Calu3 (cell line): ENCODE data around the gene SPDEF. TPM values are rescaled to one million over a fixed set of nuclear protein-coding genes. Genes with fewer than 3 reads are reported as not detected.

Experiments
- BruUV-seq: library from RNA; stranded (reverse); fragments of 400-500 nt; replicated peaks from 2 replicates; lab custom pipeline; 2021; lab: Mats Ljungman, UMichigan
- CTCF ChIA-PET: fragments of 300-600 bp; sonication (Branson Sonifier 250); formaldehyde crosslinking; loops from one replicate; lab custom pipeline; 2022; ENCODE audit warnings: antibody characterized with exemption; lab: Charles Lee
- DNase-seq: peaks from one replicate; pipeline ENCODE4 v3.0.0; 2022
- H3K27ac Mint-ChIP-seq: one replicate; pipeline ENCODE4 v1.8.0; 2022; ENCODE audit warnings: mixed read lengths; ENCODE audit not compliant: unreplicated experiment
- H3K27me3 Mint-ChIP-seq: one replicate; pipeline ENCODE4 v1.8.0; 2022; ENCODE audit warnings: mixed read lengths; ENCODE audit not compliant: unreplicated experiment
- H3K36me3 Mint-ChIP-seq: one replicate; pipeline ENCODE4 v1.8.0; 2022; ENCODE audit warnings: mild to moderate bottlenecking, moderate library complexity, mixed read lengths; ENCODE audit not compliant: insufficient read depth, unreplicated experiment
- H3K4me1 Mint-ChIP-seq: one replicate; pipeline ENCODE4 v1.8.0; 2022; ENCODE audit warnings: mild to moderate bottlenecking, low read depth, mixed read lengths; ENCODE audit not compliant: unreplicated experiment
- H3K4me3 Mint-ChIP-seq: one replicate; pipeline ENCODE4 v1.8.0; 2022; ENCODE audit warnings: mild to moderate bottlenecking, low read depth, moderate library complexity, mixed read lengths; ENCODE audit not compliant: unreplicated experiment
- H3K9me3 Mint-ChIP-seq: one replicate; pipeline ENCODE4 v1.8.0; 2022; ENCODE audit warnings: low read depth, mixed read lengths; ENCODE audit not compliant: unreplicated experiment
- CTCF ChIP-seq: fragments of 200-600 bp; IDR thresholded peaks from one replicate; pipeline ENCODE4 v1.8.0; 2022; ENCODE audit warnings: antibody characterized with exemption; ENCODE audit not compliant: unreplicated experiment
- intact Hi-C: fragments of 100-400 bp; cut with micrococcal nuclease; formaldehyde crosslinking; loops from one replicate; pipeline ENCODE4 v1.10.0; 2022; ENCODE audit not compliant: unreplicated experiment
- total RNA-seq: library from RNA; stranded (reverse); gene quantifications from 2 replicates; pipeline ENCODE4 v1.2.3, GENCODE V29; 2022

Gene SPDEF
- total RNA-seq, 1 experiment from 2014 or later, result 7.9 TPM

GRCh38 chr6:34601706-34602105 lies 45.6 kb upstream of the SPDEF start:
- no peak for TF ChIP-seq CTCF
- Mint-ChIP-seq H3K36me3 (peaks cover 23% of the 10 kb centered on the region), H3K4me1 (peaks cover 28% of the 10 kb centered on the region), H3K4me3 (no peak overlapping the region), H3K27me3 (no peaks in the 10 kb centered on the region), H3K9me3 (no peaks in the 10 kb centered on the region), H3K27ac (no peak overlapping the region)
- no TSS peak for BruUV-seq
- intact Hi-C loops, result no loop called here
- no peak for DNase-seq
- CTCF ChIA-PET, result interaction anchor here (0.6 to 2.2 kb wide), 4 partner anchors 8 to 616 kb away, joined by 4 to 9 read pairs (median 4); no protein-coding TSS in a partner anchor

- BruUV-seq, result no TSS peak
- intact Hi-C loops, result no loop called here
- Mint-ChIP-seq H3K4me3 (no peak overlapping the region), H3K36me3 (peaks cover 14% of the 10 kb centered on the region), H3K9me3 (no peaks in the 10 kb centered on the region), H3K27ac (no peak overlapping the region), H3K4me1 (peaks cover 32% of the 10 kb centered on the region), H3K27me3 (no peaks in the 10 kb centered on the region)
- CTCF ChIA-PET, result interaction anchor here (1.1 to 2.2 kb wide), 2 partner anchors 9 to 14 kb away, joined by 3 to 9 read pairs; no protein-coding TSS in a partner anchor
- no peak for TF ChIP-seq CTCF
- DNase-seq, result no peak
Measured at GRCh38 chr6:34600796-34601195, 44.7 kb upstream of the SPDEF start.

- Mint-ChIP-seq H3K9me3 (no peaks in the 10 kb centered on the region), H3K27ac (no peak overlapping the region), H3K4me3 (no peak overlapping the region), H3K27me3 (no peaks in the 10 kb centered on the region), H3K4me1 (peaks cover 35% of the 10 kb centered on the region), H3K36me3 (peaks cover 9% of the 10 kb centered on the region)
- intact Hi-C loops, result no loop called here
- DNase-seq, result no peak
- TF ChIP-seq CTCF, result no peak
- no TSS peak for BruUV-seq
- CTCF ChIA-PET, result interaction anchor here (1.1 kb wide), 2 partner anchors 13 to 20 kb away, joined by 3 read pairs; no protein-coding TSS in a partner anchor
Measured at GRCh38 chr6:34600101-34600500, 44.0 kb upstream of the SPDEF start.

- H3K4me3 Mint-ChIP-seq, result no peak overlapping the region
- no peak overlapping the region for H3K27ac Mint-ChIP-seq
- intact Hi-C loops, result no loop called here
- H3K4me1 Mint-ChIP-seq, result peaks cover 40% of the 10 kb centered on the region
- no peaks in the 10 kb centered on the region for H3K9me3 Mint-ChIP-seq
- no TSS peak for BruUV-seq
- CTCF ChIA-PET, result interaction anchor here (0.6 kb wide), 1 partner anchor 249 kb away, joined by 4 read pairs; no protein-coding TSS in a partner anchor
- no peaks in the 10 kb centered on the region for H3K27me3 Mint-ChIP-seq
- DNase-seq, result no peak
- no peak for TF ChIP-seq CTCF
- H3K36me3 Mint-ChIP-seq, result peaks cover 5% of the 10 kb centered on the region
Measured at GRCh38 chr6:34598712-34599111, 42.6 kb upstream of the SPDEF start.
